Measurements from ENCODE around the gene PIM2.

- TF ChIP-seq CTCF (IDR thresholded peaks at IDR 0.05) (no peak), POLR2A (IDR thresholded peaks at IDR 0.05) (no peak)
Observed at GRCh38 chrX:48883729-48884128, 35.1 kb downstream of the PIM2 start.
